Measurements from ENCODE around the gene CACNA1D.

- TF ChIP-seq CTCF (IDR thresholded peaks at IDR 0.05; ENCODE audit: low read depth, low read length): no peak
- no peak for TF ChIP-seq EZH2phosphoT487 (IDR thresholded peaks at IDR 0.05; ENCODE audit: low read depth)
These were observed 32.3 kb downstream of the CACNA1D start for GRCh38 chr3:53526704-53527055.

All from OCI-LY3 (cell line).